Left lung (tissue), 10 donors: ENCODE results near the gene CLDN1. TPM values are rescaled to one million over a fixed set of nuclear protein-coding genes. Genes with fewer than 3 reads are reported as not detected.
"Not testable (repeated sequence)": the region's sequence is repeated elsewhere in the genome, so short reads cannot be mapped to it uniquely, and the experiment has no call there.

ENCODE experiments used
- ATAC-seq: fragments of 200-7000 bp; cut with Tn5 transposase; one replicate; pipeline ENCODE4 v1.9.1; 2020; ENCODE audit warnings: moderate library complexity
- DNase-seq, 4 donors: peaks; one replicate each; pipeline ENCODE4 v3.0.0-alpha.2; 2013 to 2020
- H3K27ac ChIP-seq, 2 donors: fragments of 200-600 bp; sonication (generic) in 1 of 2; one replicate each; pipeline versions ENCODE4 v1.5.0 to v1.8.0; 2020 to 2021
- H3K27me3 ChIP-seq, 2 donors: fragments of 200-600 bp; sonication (generic) in 1 of 2; one replicate each; pipeline versions ENCODE4 v1.5.0 to v1.8.0; 2020 to 2021
- H3K36me3 ChIP-seq, 2 donors: fragments of 200-600 bp; sonication (generic) in 1 of 2; one replicate each; pipeline versions ENCODE4 v1.5.0 to v1.8.0; 2020 to 2021
- H3K4me1 ChIP-seq, 2 donors: fragments of 200-600 bp; one replicate each; pipeline ENCODE4 v1.8.0; 2021
- H3K4me3 ChIP-seq, 2 donors: fragments of 200-600 bp; sonication (generic) in 1 of 2; one replicate each; pipeline versions ENCODE4 v1.5.0 to v1.8.0; 2020 to 2021; ENCODE audit warnings: mild to moderate bottlenecking in 1 of 2
- H3K9me3 ChIP-seq, 2 donors: fragments of 200-600 bp; sonication (generic) in 1 of 2; one replicate each; pipeline versions ENCODE4 v1.5.0 to v1.8.0; 2020 to 2021
- intact Hi-C, 2 donors: fragments of 100-400 bp; cut with DNase I; formaldehyde crosslinking; loops; one replicate each; pipeline versions ENCODE4 v1.11.2 to v1.14.2; 2022
- polyA plus RNA-seq, 6 donors: library from polyadenylated mRNA; unstranded; fragments of 120-200 nt; gene quantifications; one replicate each; pipeline ENCODE4 v1.2.1, GENCODE V29; 2013; ENCODE audit not compliant: insufficient read length in 6 of 6
- total RNA-seq, 2 donors: library from RNA; stranded (reverse); fragmentation: NEBNext Ultra II Directional; extraction: Animal tissue kit (Norgen Biotek cat#: 25700); gene quantifications; one replicate each; pipeline ENCODE4 v1.2.1, GENCODE V29; 2021
- TF ChIP-seq, protein P1 (sequence below), 2 donors: fragments of 200-600 bp; sonication (generic) in 1 of 2; IDR thresholded peaks; one replicate each; pipeline versions ENCODE4 v1.5.0 to v1.8.0; 2021; ENCODE audit warnings: antibody characterized with exemption in 2 of 2
- donor health status: DM: no; HTN: yes; CAD: no.
- donor health status: DM: no; HTN: no; CAD: no.

CLDN1 gene
- total and polyA plus RNA-seq, 8 donors = 1.3 to 78.8 (median 2.9) TPM

DNA sequence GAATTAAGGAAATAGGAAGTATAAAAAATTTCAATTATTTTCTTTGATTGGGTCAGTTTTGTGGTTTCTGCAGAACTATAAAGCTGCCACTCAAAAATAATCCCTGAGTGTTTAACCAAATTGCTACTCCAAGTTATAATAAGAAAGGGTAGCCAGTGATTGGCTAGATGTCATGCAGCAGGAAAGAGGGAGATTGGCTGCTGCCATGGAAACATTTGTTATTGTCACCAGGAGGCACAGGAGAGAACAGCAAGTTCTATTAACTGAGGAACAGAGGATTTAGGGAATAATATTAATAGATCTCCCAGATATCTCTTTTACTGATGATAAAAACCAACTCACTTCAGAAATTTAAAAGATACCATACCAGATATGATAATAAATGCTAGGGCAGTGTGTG lies 42.6 kb downstream of the CLDN1 start:
- Histone ChIP-seq H3K27ac (no peak overlapping the region), H3K9me3 (no peaks in the 10 kb centered on the region), H3K4me3 (no peak overlapping the region), H3K27me3 (no peaks in the 10 kb centered on the region), H3K36me3 (no peaks in the 10 kb centered on the region), H3K4me1 (peaks cover 0 to 9% of the 10 kb centered on the region in 2 donors)
- no peak for DNase-seq
- TF ChIP-seq, protein P1, sequence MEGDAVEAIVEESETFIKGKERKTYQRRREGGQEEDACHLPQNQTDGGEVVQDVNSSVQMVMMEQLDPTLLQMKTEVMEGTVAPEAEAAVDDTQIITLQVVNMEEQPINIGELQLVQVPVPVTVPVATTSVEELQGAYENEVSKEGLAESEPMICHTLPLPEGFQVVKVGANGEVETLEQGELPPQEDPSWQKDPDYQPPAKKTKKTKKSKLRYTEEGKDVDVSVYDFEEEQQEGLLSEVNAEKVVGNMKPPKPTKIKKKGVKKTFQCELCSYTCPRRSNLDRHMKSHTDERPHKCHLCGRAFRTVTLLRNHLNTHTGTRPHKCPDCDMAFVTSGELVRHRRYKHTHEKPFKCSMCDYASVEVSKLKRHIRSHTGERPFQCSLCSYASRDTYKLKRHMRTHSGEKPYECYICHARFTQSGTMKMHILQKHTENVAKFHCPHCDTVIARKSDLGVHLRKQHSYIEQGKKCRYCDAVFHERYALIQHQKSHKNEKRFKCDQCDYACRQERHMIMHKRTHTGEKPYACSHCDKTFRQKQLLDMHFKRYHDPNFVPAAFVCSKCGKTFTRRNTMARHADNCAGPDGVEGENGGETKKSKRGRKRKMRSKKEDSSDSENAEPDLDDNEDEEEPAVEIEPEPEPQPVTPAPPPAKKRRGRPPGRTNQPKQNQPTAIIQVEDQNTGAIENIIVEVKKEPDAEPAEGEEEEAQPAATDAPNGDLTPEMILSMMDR (IDR thresholded peaks at IDR 0.05) = no peak
- intact Hi-C loops = no loop called here
- ATAC-seq = peak; percentile 13

DNA sequence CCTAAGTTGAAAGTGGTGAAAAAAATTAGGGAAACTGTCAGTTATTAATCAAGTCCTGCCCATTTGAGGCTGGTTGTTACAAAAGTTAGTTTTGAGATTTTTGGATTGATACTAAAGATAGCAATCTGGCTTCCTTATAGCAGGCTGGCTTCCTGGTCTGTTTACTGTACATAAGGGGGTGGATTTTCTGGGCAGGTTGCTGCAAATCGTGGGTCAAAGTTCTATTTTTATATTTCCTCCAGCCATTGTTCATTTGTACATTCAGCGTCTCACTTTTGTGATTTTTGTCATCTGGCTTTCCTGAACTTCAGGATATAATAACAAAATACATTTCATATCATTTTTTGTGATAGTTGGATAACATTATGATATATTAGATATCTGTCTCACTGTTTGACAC lies 49.5 kb downstream of the CLDN1 start:
- TF ChIP-seq, protein P1 (IDR thresholded peaks at IDR 0.05) = no peak
- H3K27ac ChIP-seq = no peak overlapping the region
- intact Hi-C loops = no loop called here
- H3K4me1 ChIP-seq = no peaks in the 10 kb centered on the region
- H3K36me3 ChIP-seq = no peaks in the 10 kb centered on the region
- no peaks in the 10 kb centered on the region for H3K27me3 ChIP-seq
- no peak overlapping the region for H3K4me3 ChIP-seq
- ATAC-seq = no peak
- H3K9me3 ChIP-seq = no peaks in the 10 kb centered on the region
- DNase-seq = no peak

DNA sequence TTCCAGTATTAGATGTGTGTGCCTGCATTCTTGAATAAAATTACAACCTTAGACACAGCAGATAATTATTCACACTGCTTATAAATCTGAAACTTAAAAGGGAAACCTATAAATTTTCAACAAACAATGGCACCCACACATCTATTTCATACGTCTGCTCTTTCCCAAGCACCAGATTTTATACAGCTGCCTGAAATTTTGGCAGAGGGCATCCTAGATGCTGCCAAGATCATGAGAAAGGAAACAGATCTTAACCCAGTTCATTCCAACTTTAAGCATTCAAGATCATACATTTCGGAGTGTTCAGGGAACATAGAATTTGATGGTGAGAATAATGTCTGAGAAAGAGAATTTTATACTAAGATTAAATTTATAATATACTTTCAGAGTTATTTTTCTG lies 53.1 kb downstream of the CLDN1 start:
- DNase-seq (peak in 2 of 4 donors; percentile 17 to 52), ATAC-seq (no peak)
- no peaks in the 10 kb centered on the region for H3K27me3 ChIP-seq
- no peaks in the 10 kb centered on the region for H3K9me3 ChIP-seq
- peaks cover 0 to 4% of the 10 kb centered on the region in 2 donors for H3K4me1 ChIP-seq
- no peak overlapping the region for H3K4me3 ChIP-seq
- no peak overlapping the region for H3K27ac ChIP-seq
- intact Hi-C loops = no loop called here
- TF ChIP-seq, protein P1 (IDR thresholded peaks at IDR 0.05) = no peak
- H3K36me3 ChIP-seq = no peaks in the 10 kb centered on the region

DNA sequence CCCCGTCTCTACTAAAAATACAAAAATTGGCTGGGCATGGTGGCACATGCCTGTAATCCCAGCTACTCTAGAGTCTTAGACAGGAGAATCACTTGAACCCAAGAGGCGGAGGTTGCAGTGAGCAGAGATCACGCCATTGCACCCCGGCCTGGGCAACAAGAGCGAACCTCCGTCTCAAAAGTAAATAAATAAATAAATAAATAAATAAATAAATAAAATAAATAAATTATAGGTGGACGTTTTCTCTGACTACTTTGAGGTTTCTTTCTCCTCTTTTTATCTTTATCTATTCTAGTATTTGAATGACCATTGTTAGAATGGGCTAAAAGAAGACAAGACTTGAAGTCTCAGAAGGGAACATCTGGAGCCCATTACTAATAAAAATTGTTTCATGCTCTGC lies 54.8 kb downstream of the CLDN1 start:
- DNase-seq, H3K27ac ChIP-seq, H3K36me3 ChIP-seq, H3K27me3 ChIP-seq, intact Hi-C loops, H3K4me1 ChIP-seq, H3K4me3 ChIP-seq, ATAC-seq, H3K9me3 ChIP-seq: not testable (repeated sequence)

DNA sequence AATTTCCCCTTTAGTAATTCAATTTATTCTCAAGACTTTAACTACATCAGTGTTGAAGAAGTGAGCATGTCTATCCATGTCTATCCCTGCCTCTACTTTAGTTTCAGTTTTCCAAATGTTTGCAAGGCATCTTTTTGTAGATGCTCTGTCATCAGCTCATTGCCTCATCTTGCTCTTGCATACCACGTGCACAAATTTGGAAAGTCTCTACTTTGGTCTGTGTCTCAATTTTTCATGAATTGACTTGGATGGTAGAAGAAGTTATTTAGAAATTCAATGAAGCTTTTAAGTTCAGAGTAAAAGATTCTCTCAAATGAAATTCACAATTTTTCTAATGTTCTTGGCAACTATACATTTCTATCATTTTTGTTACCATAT lies 55.3 kb downstream of the CLDN1 start:
- no peaks in the 10 kb centered on the region for H3K36me3 ChIP-seq
- TF ChIP-seq, protein P1 (IDR thresholded peaks at IDR 0.05) = no peak
- no peaks in the 10 kb centered on the region for H3K9me3 ChIP-seq
- no peak for ATAC-seq
- no peak overlapping the region for H3K4me3 ChIP-seq
- no peak for DNase-seq
- no peak overlapping the region for H3K27ac ChIP-seq
- H3K4me1 ChIP-seq = peaks cover 0 to 4% of the 10 kb centered on the region in 2 donors
- intact Hi-C loops = no loop called here
- H3K27me3 ChIP-seq = no peaks in the 10 kb centered on the region

DNA sequence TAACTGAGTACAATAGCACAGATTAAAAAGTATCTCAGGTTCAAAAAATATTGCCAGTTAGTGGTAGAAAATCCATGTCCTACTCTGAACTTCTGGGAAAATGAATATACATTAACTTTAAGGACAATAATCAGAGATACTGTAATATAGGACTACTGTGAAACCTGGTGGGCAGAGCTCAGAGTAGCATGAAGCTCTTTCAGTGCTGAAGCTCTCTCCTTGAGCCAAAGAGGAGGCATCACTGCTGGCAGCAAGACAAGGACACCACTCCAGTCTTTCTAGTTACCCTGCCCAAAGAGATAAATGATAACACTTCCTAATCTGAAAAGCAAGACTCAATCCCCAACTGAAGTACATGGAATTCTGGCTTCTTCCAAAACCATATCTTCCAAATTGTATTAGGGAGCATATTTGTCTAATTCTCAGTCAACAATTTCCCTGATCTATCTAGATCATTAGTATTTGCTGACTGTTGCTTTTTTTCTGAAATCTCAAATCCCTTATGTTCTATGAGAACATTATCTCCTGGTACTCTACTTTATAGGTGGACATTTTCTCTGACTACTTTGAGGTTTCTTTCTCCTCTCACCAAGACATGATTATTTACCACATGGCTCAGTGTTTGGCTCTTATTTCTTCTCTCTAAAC lies 55.9 kb downstream of the CLDN1 start:
- no peaks in the 10 kb centered on the region for H3K9me3 ChIP-seq
- H3K36me3 ChIP-seq = no peaks in the 10 kb centered on the region
- intact Hi-C loops = no loop called here
- ATAC-seq (no peak), DNase-seq (no peak)
- no peak overlapping the region for H3K27ac ChIP-seq
- H3K4me3 ChIP-seq = no peak overlapping the region
- peaks cover 0 to 4% of the 10 kb centered on the region in 2 donors for H3K4me1 ChIP-seq
- H3K27me3 ChIP-seq = no peaks in the 10 kb centered on the region
- TF ChIP-seq, protein P1 (IDR thresholded peaks at IDR 0.05) = no peak
